AG10803 (cell line): ENCODE data around the gene STK32B.
A peak's percentile ranks its signal among the peaks of the same experiment; 100 is the strongest.

ENCODE experiments used
- DNase-seq: peaks from one replicate; pipeline ENCODE4 v3.0.0; 2010; ENCODE audit warnings: low read depth
- H3K4me3 ChIP-seq: 2 replicates; pipeline ENCODE4 v1.5.1; 2011; ENCODE audit warnings: mild to moderate bottlenecking, low read length, control low read depth
- TF ChIP-seq, protein P1 (sequence below): conservative IDR thresholded peaks from 2 replicates; pipeline ENCODE4 v1.5.1; 2011; ENCODE audit warnings: mild to moderate bottlenecking, low read length, control low read depth, inconsistent platforms

STK32B gene

DNA sequence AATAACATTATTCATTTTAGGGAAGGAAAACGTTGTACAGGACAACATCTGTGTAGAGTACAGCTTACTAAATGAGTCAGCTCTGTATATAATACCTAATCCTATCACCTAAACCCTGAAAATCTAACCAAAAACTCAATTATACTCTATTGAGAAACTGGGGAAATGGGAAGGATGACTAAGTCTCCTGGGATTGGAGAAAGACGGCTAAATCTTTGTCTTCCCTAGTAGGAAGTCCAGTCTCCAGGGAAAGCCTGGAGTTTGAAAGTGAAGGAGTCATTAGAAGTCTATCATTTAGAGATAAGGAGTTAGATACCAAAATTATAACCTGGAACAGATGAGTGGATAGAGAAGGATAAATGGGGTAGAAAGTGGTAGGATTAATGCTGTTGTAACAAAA lies 286.5 kb downstream of the STK32B start:
- DNase-seq, result peak; percentile 27
- TF ChIP-seq, protein P1, sequence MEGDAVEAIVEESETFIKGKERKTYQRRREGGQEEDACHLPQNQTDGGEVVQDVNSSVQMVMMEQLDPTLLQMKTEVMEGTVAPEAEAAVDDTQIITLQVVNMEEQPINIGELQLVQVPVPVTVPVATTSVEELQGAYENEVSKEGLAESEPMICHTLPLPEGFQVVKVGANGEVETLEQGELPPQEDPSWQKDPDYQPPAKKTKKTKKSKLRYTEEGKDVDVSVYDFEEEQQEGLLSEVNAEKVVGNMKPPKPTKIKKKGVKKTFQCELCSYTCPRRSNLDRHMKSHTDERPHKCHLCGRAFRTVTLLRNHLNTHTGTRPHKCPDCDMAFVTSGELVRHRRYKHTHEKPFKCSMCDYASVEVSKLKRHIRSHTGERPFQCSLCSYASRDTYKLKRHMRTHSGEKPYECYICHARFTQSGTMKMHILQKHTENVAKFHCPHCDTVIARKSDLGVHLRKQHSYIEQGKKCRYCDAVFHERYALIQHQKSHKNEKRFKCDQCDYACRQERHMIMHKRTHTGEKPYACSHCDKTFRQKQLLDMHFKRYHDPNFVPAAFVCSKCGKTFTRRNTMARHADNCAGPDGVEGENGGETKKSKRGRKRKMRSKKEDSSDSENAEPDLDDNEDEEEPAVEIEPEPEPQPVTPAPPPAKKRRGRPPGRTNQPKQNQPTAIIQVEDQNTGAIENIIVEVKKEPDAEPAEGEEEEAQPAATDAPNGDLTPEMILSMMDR, result no peak
- no peak overlapping the region for H3K4me3 ChIP-seq

DNA sequence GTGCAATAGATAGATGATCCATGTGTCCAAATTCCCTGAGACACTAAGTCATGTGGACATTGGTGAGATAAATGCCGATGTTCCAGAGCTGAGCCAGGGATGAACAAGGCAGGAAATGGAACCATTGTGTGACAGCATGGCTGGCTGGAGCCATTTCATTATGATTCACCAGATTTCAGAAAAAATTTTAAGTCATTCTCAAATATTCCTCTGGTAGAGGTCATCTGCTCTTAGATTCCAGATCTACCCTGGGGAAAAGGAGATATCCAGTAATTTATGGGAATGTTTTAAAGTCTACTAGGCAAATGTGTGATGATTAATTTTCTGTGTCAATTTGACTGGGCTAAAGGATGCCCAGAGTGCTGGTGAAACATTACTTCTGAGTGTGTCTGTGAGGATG lies 287.3 kb downstream of the STK32B start:
- no peak overlapping the region for H3K4me3 ChIP-seq
- TF ChIP-seq, protein P1, result no peak
- DNase-seq, result peak; percentile 60

DNA sequence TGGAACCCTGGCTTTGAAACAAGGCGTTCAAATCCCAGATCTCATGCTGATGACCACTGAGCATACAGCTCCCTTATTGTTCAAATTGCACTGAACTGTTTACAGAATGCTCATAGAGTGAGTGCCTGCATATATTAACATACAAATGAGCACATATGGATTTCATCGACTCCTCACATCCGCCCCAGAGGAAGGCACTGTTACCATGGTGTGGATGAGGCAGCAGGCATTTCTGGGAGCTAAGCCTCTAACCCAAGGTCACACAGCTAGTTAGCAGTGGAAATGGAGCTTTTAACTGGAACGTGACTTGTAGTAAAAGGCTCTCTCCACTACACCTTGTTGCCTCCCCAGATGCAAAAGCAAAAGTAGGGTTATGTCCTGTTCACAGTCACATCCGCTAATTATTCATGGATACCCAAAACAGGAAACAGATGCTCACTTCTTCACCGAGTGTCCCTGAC lies 289.7 kb downstream of the STK32B start:
- TF ChIP-seq, protein P1, result no peak
- peak; percentile 25 for DNase-seq
- no peak overlapping the region for H3K4me3 ChIP-seq

DNA sequence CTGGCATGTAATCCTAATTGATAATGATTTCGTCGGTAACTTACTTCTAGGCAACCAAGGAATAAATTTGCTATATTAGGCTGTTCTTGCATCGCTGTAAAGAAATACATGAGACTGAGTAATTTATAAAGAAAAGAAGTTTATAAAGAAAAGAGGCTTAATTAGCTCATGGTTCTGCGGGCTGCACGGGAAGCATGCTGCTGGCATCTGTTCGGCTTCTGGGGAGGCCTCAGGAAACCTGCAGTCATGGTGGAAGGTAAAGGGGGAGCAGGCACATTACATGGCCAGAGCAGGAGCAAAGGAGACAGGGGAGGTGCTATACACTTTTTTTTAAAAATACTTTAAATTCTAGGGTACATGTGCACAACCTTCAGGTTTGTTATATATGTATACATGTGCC lies 290.2 kb downstream of the STK32B start:
- TF ChIP-seq, protein P1, result no peak
- no peak for DNase-seq
- no peak overlapping the region for H3K4me3 ChIP-seq

DNA sequence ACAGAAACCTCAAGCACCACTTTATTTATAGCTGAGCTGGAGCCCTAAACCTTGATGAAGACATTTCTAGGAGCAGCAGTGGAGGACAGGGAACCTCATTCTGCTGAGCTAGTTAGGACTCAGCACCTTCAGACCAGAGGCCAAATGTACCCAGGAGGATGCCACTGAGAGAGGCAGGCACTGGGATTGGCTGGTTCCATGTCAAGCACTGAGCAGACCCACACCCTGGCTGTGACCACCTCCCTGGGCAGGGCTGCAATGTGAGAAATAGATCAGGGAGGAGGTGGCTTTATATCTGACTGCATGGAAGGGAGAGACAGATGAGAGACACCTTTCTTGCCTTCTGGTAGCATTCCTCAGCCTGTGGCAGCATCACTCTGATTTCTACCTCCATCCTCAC lies 304.6 kb downstream of the STK32B start:
- DNase-seq, result no peak
- H3K4me3 ChIP-seq, result no peak overlapping the region
- TF ChIP-seq, protein P1, result no peak

- no peak overlapping the region for H3K4me3 ChIP-seq
- TF ChIP-seq, protein P1, result no peak
- peak; percentile 55 for DNase-seq
Observed at GRCh38 chr4:5357870-5358269, 306.6 kb downstream of the STK32B start.

GRCh38 chr4:5361968-5362367 lies 310.7 kb downstream of the STK32B start:
- no peak for DNase-seq
- TF ChIP-seq, protein P1, result no peak
- no peak overlapping the region for H3K4me3 ChIP-seq
